HG03175 (cell line): ENCODE measurements around the gene DBH.

ENCODE experiments used
- ATAC-seq: cut with Tn5 transposase; IDR thresholded peaks from one replicate; pipeline ENCODE4 v1.9.1; 2021; ENCODE audit warnings: mild to moderate bottlenecking, moderate library complexity; ENCODE audit not compliant: unreplicated experiment

The DBH gene

GRCh38 chr9:133680250-133680975, 44.2 kb downstream of the DBH start:
- no peak for ATAC-seq

- no peak for ATAC-seq
Measured at GRCh38 chr9:133680976-133681657, 45.0 kb downstream of the DBH start.

- ATAC-seq = no peak
Measured at GRCh38 chr9:133681658-133682306, 45.6 kb downstream of the DBH start.

- no peak for ATAC-seq
Measured at GRCh38 chr9:133682818-133683585, 46.8 kb downstream of the DBH start.

- ATAC-seq = no peak
Measured at GRCh38 chr9:133683586-133684120, 47.5 kb downstream of the DBH start.

- ATAC-seq = no peak
Measured at GRCh38 chr9:133684121-133684935, 48.2 kb downstream of the DBH start.

- ATAC-seq = no peak
Measured at GRCh38 chr9:133684936-133685361, 48.8 kb downstream of the DBH start.

- ATAC-seq = no peak
Measured at GRCh38 chr9:133685653-133686609, 49.8 kb downstream of the DBH start.

GRCh38 chr9:133686642-133687575, 50.7 kb downstream of the DBH start:
- ATAC-seq = no peak

GRCh38 chr9:133687856-133688761, 51.9 kb downstream of the DBH start:
- ATAC-seq = no peak

GRCh38 chr9:133689151-133689763, 53.1 kb downstream of the DBH start:
- ATAC-seq = no peak

- no peak for ATAC-seq
Measured at GRCh38 chr9:133690081-133690561, 54.0 kb downstream of the DBH start.

- no peak for ATAC-seq
Measured at GRCh38 chr9:133691191-133691590, 55.0 kb downstream of the DBH start.

GRCh38 chr9:133691626-133692363, 55.6 kb downstream of the DBH start:
- ATAC-seq = no peak

- ATAC-seq = no peak
Measured at GRCh38 chr9:133692364-133692985, 56.3 kb downstream of the DBH start.
